Heart left ventricle (tissue), 13 donors: ENCODE data around the gene ADARB1.

Experiments
- CTCF ChIP-seq, 12 donors: fragments of 200-600 bp; sonication (generic) in 4 of 12; IDR thresholded peaks; one replicate each; pipeline versions ENCODE4 v1.5.0 to v1.8.0; 2018 to 2022; ENCODE audit warnings: antibody characterized with exemption in 12 of 12, mild to moderate bottlenecking in 5 of 12
- POLR2A ChIP-seq, 2 donors: fragments of 450-650 bp; IDR thresholded peaks; one replicate each; pipeline ENCODE4 v1.6.1; 2017; ENCODE audit warnings: antibody characterized with exemption in 2 of 2, mild to moderate bottlenecking in 2 of 2, moderate library complexity in 2 of 2
- donor health status: ischemic (EF 13 %, LVEDD 7.1; RV severe dilation, severe dysfunction).
- donor health status: DM: no; HTN: yes; CAD: no.
- donor health status: DM: no; HTN: no; CAD: no.
- donor health status: ischemic (EF 25% LVEDD 6.9; RV normal size, moderate dysfunction).
- donor health status: ischemic (EF 25% LVEDD 5.7; RV mildly dilated, moderate dysfunction).
- donor health status: ischemic (EF 35%, LVEDD 5.7; RV mildly dilated, moderate dysfunction).
- donor health status: nonischemic (EF 11% LVEDD 7.7; RV severe dilation, severe dysfunction).
- donor health status: DM: yes; HTN: yes; CAD: no.
- donor health status: PGD.
- donor health status: ischemic (EF 29% LVEDD 5.4; RV normal size, mild dysfunction).
- donor health status: nonischemic (EF 23%, LVEDD 6.1; RV moderate dilation, normal function).

- TF ChIP-seq CTCF (IDR thresholded peaks at IDR 0.05) (no peak), POLR2A (IDR thresholded peaks at IDR 0.05) (no peak)
These were observed 94.1 kb downstream of the ADARB1 start for GRCh38 chr21:45168522-45168921.
